ENCODE data around the gene GPR132.

Gene GPR132

DNA sequence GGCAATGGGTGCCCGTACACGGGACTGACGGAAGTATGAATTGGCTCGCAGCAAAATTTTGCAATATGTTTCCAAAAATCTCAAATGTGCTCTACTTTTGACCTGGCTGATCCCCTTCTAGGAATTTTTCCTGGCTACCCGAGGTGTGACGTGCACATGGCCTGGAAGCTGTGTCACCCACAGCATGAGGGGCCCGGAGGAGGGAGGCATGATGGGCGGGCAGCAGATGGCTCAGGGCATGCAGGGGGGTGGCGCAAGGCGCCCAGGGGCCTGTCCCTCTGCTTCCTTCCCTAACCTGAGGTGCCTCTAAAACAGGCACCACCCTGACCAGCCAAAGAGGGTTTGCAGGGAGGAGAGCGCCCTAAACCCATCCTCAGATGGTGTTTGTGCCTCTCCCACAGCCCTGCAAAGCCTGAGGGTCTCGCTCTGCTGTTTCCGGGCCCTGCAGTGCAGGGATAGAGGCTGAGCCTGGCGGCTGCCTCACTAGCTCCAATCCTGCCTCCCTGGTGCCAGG, 6.7 kb downstream of the GPR132 start:
- TF ChIP-seq PAX5 (IDR thresholded peaks at IDR 0.05; ENCODE audit: insufficient read depth, low read length, severe bottlenecking) (no peak), POLR2A (IDR thresholded peaks at IDR 0.05; ENCODE audit: low read depth, low read length) (0 out of 2 replicates have a peak, but pooled peaks have one; percentile 46), POU2F2 (IDR thresholded peaks at IDR 0.05; ENCODE audit: low read depth, low read length) (0 out of 2 replicates have a peak, but pooled peaks have one; percentile 18), POLR2AphosphoS5 (IDR thresholded peaks at IDR 0.05; ENCODE audit: low read depth, low read length) (peak; percentile 40; the same call in 1 of the 2 replicates), SPI1 (IDR thresholded peaks at IDR 0.05; ENCODE audit: low read depth, low read length) (no peak), TAF1 (IDR thresholded peaks at IDR 0.05; ENCODE audit: low read depth, low read length) (no peak)
- FAIRE-seq: no peak
- no peak for DNase-seq (ENCODE audit: insufficient read length, low spot score)

DNA sequence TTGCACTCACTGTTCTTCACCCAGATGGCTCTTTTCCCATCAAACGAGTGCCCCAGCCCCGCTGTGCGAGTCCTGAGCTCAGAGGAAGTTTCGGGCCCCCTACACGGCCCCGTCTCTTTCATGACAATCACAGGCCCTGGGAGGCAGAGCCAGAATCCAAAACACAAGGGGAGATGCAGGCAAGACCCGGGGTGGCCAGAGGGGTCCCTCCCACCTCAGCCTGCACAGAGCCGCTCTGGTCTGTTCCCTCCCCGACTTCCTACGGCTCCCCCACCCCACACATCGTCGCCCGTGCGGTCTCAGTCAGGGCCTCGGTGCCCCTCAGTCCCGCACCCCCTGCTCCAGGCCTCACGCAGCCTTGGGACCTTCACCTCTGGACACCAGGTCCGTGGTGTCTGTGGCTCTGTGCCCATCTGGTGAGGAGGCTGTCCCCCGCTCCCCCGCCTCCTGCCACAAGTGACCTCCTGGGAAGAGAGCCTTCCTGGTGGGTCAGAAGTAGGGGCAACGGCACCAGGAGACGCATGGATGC, 8.9 kb downstream of the GPR132 start:
- peak; percentile 16 for DNase-seq (ENCODE audit: insufficient read length, low spot score)
- TF ChIP-seq POLR2AphosphoS5 (IDR thresholded peaks at IDR 0.05; ENCODE audit: low read depth, low read length) (peak; percentile 31; the same call in 1 of the 2 replicates), SPI1 (IDR thresholded peaks at IDR 0.05; ENCODE audit: low read depth, low read length) (no peak)
- no peak for FAIRE-seq

DNA sequence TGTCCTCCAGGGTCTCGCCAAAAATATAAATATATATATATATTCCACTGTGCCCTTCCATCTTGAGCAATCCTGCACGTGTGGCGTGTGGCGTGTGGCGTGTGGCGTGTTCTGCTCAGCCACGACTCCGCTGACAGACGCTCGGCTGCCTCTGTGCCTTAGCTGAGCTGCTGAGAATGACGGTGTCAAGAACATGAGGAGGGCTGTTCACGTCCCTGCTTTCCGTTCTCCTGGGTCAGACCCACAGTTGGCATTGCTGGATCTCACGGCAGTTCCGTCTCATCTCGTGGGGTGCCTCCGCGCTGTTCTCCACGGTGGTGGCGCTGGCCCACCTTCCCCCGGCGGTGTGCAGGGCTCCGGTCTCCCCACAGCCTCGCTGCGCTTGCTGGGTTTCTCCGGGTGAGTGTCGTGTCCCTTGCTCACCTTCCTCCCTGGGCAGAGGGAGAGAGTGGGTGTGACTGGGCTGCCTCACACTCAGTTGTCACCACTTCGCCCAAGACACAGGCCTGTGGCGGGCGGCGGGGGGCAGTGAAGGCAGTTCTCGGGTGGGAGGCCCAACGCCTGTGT, 9.4 kb downstream of the GPR132 start:
- FAIRE-seq (no peak), DNase-seq (ENCODE audit: insufficient read length, low spot score) (peak; percentile 5)
- TF ChIP-seq POLR2AphosphoS5 (IDR thresholded peaks at IDR 0.05; ENCODE audit: low read depth, low read length): 0 out of 2 replicates have a peak, but pooled peaks have one; percentile 50
- no peak for TF ChIP-seq PAX5 (IDR thresholded peaks at IDR 0.05; ENCODE audit: insufficient read depth, low read length, severe bottlenecking)

DNA sequence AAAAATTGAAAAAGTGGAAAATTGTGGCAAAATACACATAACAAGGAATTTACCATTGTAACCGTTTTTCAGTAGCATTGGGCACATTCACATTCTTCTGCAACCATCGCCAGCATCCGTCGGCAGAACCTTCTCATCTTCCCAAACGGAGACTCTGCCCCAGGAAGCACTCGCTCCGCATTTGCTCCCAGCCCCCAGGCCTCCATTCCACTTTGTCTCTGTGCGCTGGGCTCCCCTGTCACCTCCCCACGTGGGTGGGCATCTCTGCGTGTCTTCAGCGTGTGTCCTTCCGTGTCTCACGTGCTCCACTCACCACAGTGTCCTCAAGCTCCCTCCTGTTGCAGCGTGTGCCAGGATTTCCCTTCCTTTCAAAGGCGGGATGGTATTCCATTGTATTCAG, 9.9 kb downstream of the GPR132 start:
- no peak for TF ChIP-seq POLR2A (IDR thresholded peaks at IDR 0.05; ENCODE audit: low read depth, low read length)
- TF ChIP-seq TAF1 (IDR thresholded peaks at IDR 0.05; ENCODE audit: low read depth, low read length): no peak
- peak; percentile 42; the same call in 1 of the 2 replicates for TF ChIP-seq POLR2AphosphoS5 (IDR thresholded peaks at IDR 0.05; ENCODE audit: low read depth, low read length)
- TF ChIP-seq SPI1 (IDR thresholded peaks at IDR 0.05; ENCODE audit: low read depth, low read length): no peak
- no peak for TF ChIP-seq PAX5 (IDR thresholded peaks at IDR 0.05; ENCODE audit: insufficient read depth, low read length, severe bottlenecking)
- no peak for FAIRE-seq
- DNase-seq (ENCODE audit: insufficient read length, low spot score): peak; percentile 6

DNA sequence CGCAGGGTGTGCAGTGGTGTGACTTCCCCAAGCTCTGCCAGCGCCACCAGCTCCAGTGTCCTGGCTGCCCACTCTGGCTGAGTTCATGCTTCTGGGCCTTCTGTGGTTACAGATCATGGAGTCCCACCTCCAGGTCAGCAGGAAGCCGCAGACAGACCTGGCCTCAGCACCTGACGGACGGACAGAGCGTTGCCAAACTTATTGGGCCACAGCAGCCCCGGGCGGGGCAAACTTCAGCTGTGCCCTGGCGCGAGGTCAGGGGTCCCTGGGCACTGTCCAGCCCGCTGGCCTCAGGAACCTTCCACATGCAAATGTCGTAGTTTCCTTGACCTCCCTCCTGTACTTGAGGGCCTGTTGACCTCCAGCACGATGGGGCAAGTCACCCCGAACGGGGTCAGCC, 11.2 kb downstream of the GPR132 start:
- FAIRE-seq (no peak), DNase-seq (ENCODE audit: insufficient read length, low spot score) (peak; percentile 4)
- TF ChIP-seq SPI1 (IDR thresholded peaks at IDR 0.05; ENCODE audit: low read depth, low read length) (no peak), POLR2AphosphoS5 (IDR thresholded peaks at IDR 0.05; ENCODE audit: low read depth, low read length) (peak; percentile 21; the same call in 1 of the 2 replicates)

DNA sequence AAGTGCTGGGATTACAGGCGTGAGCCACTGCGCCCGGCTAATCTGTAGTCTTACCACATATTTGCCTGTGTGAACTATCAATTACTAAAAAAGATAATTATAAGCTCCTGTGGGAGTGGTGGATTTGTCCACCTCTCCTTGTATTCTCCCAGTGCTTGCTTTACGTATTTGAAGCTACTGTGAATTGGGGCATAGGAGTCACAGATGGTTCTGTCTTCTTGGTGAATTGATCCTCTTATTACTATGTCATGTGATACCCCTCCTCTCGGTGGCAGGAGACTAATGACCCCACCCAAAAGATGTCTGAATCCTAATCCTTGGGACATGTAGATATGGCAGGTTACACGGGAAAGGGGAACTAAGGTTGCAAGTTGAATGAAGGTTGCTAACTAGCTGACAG, 11.8 kb downstream of the GPR132 start:
- FAIRE-seq (no peak), DNase-seq (ENCODE audit: insufficient read length, low spot score) (no peak)
- TF ChIP-seq POLR2A (IDR thresholded peaks at IDR 0.05; ENCODE audit: low read depth, low read length) (0 out of 2 replicates have a peak, but pooled peaks have one; percentile 3), PAX5 (IDR thresholded peaks at IDR 0.05; ENCODE audit: insufficient read depth, low read length, severe bottlenecking) (no peak)

DNA sequence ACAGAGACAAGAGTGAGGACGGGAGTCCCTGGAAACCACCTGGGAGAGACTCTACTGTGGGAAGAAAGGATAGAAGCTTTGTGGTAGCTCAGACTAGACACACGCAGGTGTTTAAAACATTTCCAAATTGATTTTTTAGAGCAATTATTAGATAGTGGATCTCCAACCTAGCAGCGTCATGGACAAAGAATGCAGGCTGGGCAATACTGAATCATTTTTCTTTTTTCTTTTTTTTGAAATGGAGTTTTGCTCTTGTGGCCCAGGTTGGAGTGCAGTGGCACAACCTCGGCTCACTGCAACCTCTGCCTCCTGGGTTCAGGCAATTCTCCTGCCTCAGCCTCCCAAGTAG, 13.1 kb downstream of the GPR132 start:
- TF ChIP-seq TAF1 (IDR thresholded peaks at IDR 0.05; ENCODE audit: low read depth, low read length) (no peak), POLR2A (IDR thresholded peaks at IDR 0.05; ENCODE audit: low read depth, low read length) (no peak), POU2F2 (IDR thresholded peaks at IDR 0.05; ENCODE audit: low read depth, low read length) (no peak), PAX5 (IDR thresholded peaks at IDR 0.05; ENCODE audit: insufficient read depth, low read length, severe bottlenecking) (no peak), SPI1 (IDR thresholded peaks at IDR 0.05; ENCODE audit: low read depth, low read length) (no peak), POLR2AphosphoS5 (IDR thresholded peaks at IDR 0.05; ENCODE audit: low read depth, low read length) (no peak; the same call in 1 of the 2 replicates)
- no peak for FAIRE-seq
- no peak for DNase-seq (ENCODE audit: insufficient read length, low spot score)

DNA sequence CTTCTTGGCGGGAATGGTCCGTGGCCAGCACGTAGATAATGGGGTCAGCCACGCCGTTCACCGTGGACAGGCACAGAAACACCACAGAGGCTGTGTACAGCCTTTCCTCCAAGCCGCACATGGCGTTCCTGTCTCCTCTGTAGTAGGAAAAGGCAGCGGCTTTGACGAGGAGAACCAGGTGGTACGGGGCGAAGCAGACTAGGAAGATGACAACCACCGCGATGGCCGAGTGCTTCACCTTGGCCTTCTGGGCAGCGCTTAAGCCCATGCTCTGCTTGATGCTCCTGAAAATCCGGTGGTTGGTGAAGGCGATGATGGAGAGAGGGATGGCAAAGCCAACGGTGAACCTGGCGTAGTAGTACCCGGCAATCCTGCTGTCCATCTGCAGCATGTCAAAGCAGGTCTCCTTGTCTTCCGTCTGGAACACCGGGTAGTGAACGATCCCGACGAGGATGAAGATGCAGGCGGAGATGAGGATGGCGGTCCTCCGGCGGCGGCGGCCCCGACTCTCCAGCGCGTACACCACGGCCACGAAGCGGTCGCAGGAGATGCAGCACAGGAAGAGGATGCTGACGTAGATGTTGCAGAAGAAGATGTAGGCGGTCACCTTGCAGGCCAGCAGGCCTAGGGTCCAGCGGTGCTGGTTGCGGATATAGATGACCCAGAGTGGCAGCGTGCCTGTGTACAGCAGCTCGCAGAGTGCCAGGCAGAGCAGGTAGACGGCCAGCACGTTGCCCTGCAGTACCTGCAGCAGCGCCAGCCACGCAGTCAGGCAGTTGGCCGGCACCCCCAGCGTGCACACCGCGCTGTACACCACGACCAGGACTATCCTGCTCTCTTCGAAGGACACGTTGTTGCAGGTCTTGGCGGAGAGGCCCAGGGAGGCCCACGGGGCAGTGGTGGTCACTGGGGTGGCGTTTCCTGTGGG, 13.8 kb downstream of the GPR132 start:
- TF ChIP-seq POU2F2 (IDR thresholded peaks at IDR 0.05; ENCODE audit: low read depth, low read length): no peak
- peak; percentile 67; the same call in 1 of the 2 replicates for TF ChIP-seq POLR2AphosphoS5 (IDR thresholded peaks at IDR 0.05; ENCODE audit: low read depth, low read length)
- no peak for DNase-seq (ENCODE audit: insufficient read length, low spot score)
- FAIRE-seq: no peak

DNA sequence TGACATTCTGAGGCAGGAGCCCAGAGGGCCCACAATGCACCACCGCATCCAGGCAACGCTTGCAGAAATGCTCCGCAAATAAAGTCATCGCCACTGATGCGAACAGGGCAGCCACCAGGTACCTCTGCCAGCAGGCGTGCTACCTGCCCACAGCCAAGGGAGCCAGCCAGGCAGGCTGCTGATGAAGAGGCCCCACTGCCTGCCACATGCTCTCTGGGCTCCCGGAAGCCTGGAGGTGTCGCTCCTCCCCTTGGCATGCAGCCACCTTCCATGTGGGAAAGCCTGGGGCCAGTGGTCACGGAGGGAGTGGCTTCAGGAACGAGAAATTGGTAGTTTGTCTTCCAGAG, 14.7 kb downstream of the GPR132 start:
- DNase-seq (ENCODE audit: insufficient read length, low spot score) (peak; percentile 6), FAIRE-seq (no peak)
- TF ChIP-seq POLR2AphosphoS5 (IDR thresholded peaks at IDR 0.05; ENCODE audit: low read depth, low read length) (0 out of 2 replicates have a peak, but pooled peaks have one; percentile 35), POU2F2 (IDR thresholded peaks at IDR 0.05; ENCODE audit: low read depth, low read length) (no peak)

DNA sequence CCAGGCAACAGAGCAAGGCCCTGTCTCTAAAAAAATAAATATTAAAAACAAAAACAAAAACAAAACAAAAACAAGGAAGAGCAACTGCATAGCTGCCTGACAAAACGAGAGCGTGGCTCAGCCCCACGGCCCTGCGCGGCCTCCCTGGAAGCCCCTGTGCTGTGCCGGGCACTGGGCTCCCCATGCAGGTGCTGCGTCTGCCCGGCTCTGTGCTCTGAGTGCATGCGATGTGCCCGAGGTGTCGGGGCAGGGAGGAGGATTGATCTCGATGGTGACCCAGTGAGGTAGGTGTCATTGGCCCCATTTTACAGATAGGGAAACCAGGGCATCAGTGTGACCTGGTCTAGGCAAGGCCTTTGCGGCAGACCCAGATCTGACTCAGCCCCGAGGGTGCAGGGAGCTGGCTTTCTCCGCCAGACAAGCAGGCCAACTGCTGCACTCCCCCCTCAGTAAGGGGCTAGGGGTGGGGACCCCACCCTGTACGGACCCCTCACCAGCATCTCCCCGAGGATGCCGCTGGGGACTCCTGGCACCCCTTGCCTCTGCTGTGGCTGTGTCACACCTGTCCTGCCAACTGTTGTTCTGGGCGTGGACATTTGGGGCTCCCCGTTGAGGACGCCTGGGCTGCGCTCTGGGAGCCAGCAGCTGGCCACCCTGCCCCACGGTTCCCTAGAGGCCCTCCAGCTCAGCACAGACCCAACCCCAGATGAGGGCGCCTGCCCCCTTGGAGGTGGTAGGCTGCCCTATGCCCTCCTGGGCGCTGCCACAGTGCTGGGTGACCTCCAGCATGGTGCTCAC, 15.3 kb downstream of the GPR132 start:
- TF ChIP-seq POLR2A (IDR thresholded peaks at IDR 0.05; ENCODE audit: low read depth, low read length) (peak; percentile 30; the same call in 1 of the 2 replicates), POU2F2 (IDR thresholded peaks at IDR 0.05; ENCODE audit: low read depth, low read length) (no peak), POLR2AphosphoS5 (IDR thresholded peaks at IDR 0.05; ENCODE audit: low read depth, low read length) (peak; percentile 39; the same call in 1 of the 2 replicates)
- no peak for FAIRE-seq
- peak; percentile 16 for DNase-seq (ENCODE audit: insufficient read length, low spot score)

Measured in GM12891 (cell line).